Measurements from ENCODE around the gene LRRTM3.

- TF ChIP-seq CTCF (IDR thresholded peaks at IDR 0.05; ENCODE audit: borderline replicate concordance, extremely low read depth, low read length, poor library complexity, severe bottlenecking) (no peak), EZH2 (IDR thresholded peaks at IDR 0.05; ENCODE audit: borderline replicate concordance, low read depth, low read length, severe bottlenecking) (no peak)
Observed at GRCh38 chr10:67127441-67127840, 201.6 kb downstream of the LRRTM3 start.

All from DND-41 (cell line).